Measurements from ENCODE around the gene RNASE1. TPM values are rescaled to one million over a fixed set of nuclear protein-coding genes. Genes with fewer than 3 reads are reported as not detected.
"Not testable (repeated sequence)": the region's sequence is repeated elsewhere in the genome, so short reads cannot be mapped to it uniquely, and the experiment has no call there.

The RNASE1 gene
- polyA plus RNA-seq, 1 donor from 2014 or later = not detected

- no peaks in the 10 kb centered on the region for H4K20me1 ChIP-seq (ENCODE audit: insufficient read depth)
- H2AFZ ChIP-seq (ENCODE audit: low read depth, low read length) = no peak overlapping the region
- H3K9ac ChIP-seq (ENCODE audit: low read length) = no peak overlapping the region
- no peaks in the 10 kb centered on the region for H3K9me3 ChIP-seq (ENCODE audit: low read length)
- no peak overlapping the region for H3K27ac ChIP-seq (ENCODE audit: low read length)
- no peak overlapping the region for H3K4me2 ChIP-seq (ENCODE audit: low read length)
- no peaks in the 10 kb centered on the region for H3K36me3 ChIP-seq (ENCODE audit: insufficient read depth, low read length)
- H3F3A ChIP-seq (ENCODE audit: insufficient read depth, low read length, poor library complexity, severe bottlenecking) = no peaks in the 10 kb centered on the region
- H3K4me3 ChIP-seq (ENCODE audit: low read length) = no peak overlapping the region
- no peaks in the 10 kb centered on the region for H3K9me2 ChIP-seq (ENCODE audit: insufficient read depth, low read length)
- no peaks in the 10 kb centered on the region for H3K79me2 ChIP-seq (replicated peaks; ENCODE audit: insufficient read depth, low read length)
- TF ChIP-seq EZH2 (IDR thresholded peaks at IDR 0.05; ENCODE audit: borderline replicate concordance, insufficient read depth, low read length, poor library complexity, severe bottlenecking) = no peak
- no peak for TF ChIP-seq RAD21 (conservative IDR thresholded peaks at IDR 0.05)
- no peak for TF ChIP-seq TAF1 (IDR thresholded peaks at IDR 0.05; ENCODE audit: low read depth)
- TF ChIP-seq SMC3 (conservative IDR thresholded peaks at IDR 0.05; ENCODE audit: poor library complexity) = no peak
- no peak for TF ChIP-seq REST (IDR thresholded peaks at IDR 0.05; ENCODE audit: borderline replicate concordance)
- no peak for TF ChIP-seq CTCF (IDR thresholded peaks at IDR 0.05; ENCODE audit: poor library complexity, severe bottlenecking)
- TF ChIP-seq EP300 (conservative IDR thresholded peaks at IDR 0.05; ENCODE audit: poor library complexity, severe bottlenecking) = no peak
- no peak for TF ChIP-seq POLR2AphosphoS5 (IDR thresholded peaks at IDR 0.05)
- TF ChIP-seq MXI1 (conservative IDR thresholded peaks at IDR 0.05; ENCODE audit: poor library complexity, severe bottlenecking) = no peak
- no peaks in the 10 kb centered on the region for H3K27me3 ChIP-seq (ENCODE audit: insufficient read depth, low read depth, low read length)
Observed at GRCh38 chr14:20827326-20827725, 24.7 kb upstream of the RNASE1 start.

DNA sequence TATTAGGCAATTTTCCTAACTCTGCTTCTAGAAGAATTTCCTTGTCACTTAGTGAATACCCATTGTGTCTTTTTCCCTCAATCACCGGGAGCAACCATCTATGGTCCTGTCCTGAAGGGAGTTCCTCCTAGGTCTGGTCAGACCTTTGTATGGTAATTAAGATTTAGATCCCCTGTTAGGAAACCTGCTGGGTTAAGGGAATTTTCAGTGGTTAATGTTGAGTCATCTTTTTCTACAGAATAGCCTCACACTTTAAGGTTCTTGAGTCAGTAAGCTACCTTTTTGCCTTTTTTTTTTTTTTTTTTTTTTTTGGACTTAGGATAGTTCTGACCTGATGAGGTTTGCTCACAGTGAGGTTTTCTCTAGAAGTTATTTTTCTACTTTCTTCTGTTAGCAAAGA, 24.0 kb upstream of the RNASE1 start:
- not testable (repeated sequence) for H4K20me1 ChIP-seq (ENCODE audit: insufficient read depth); H2AFZ ChIP-seq (ENCODE audit: low read depth, low read length); H3K79me2 ChIP-seq (replicated peaks; ENCODE audit: insufficient read depth, low read length); H3K9me3 ChIP-seq (ENCODE audit: low read length); H3K4me3 ChIP-seq (ENCODE audit: low read length); H3F3A ChIP-seq (ENCODE audit: insufficient read depth, low read length, poor library complexity, severe bottlenecking); H3K27me3 ChIP-seq (ENCODE audit: insufficient read depth, low read depth, low read length); H3K9ac ChIP-seq (ENCODE audit: low read length); H3K4me2 ChIP-seq (ENCODE audit: low read length); H3K9me2 ChIP-seq (ENCODE audit: insufficient read depth, low read length); H3K36me3 ChIP-seq (ENCODE audit: insufficient read depth, low read length); H3K27ac ChIP-seq (ENCODE audit: low read length)

DNA sequence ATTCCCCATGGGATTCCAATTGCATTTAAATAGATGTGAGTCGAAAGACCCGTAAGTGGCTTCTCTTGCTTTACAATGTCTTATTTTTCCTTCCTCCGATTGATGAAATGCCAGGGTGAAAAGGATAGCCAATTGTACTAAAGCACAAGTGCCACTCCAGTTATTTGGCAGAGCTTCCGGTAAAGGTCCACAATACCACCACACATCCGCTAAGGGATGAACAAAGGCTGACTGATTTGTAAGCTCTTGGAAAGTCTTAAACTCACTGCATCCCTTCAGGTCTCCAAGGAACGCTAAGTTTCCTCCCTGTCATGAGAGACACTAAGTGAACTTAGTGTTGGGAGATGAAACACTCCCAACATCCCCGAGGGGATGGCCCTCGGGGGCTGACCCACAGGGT, 21.2 kb upstream of the RNASE1 start:
- H3K4me2 ChIP-seq (ENCODE audit: low read length) = no peak overlapping the region
- H3K9me3 ChIP-seq (ENCODE audit: low read length) = no peaks in the 10 kb centered on the region
- H3K4me3 ChIP-seq (ENCODE audit: low read length) = no peak overlapping the region
- H3K27me3 ChIP-seq (ENCODE audit: insufficient read depth, low read depth, low read length) = no peaks in the 10 kb centered on the region
- no peak overlapping the region for H2AFZ ChIP-seq (ENCODE audit: low read depth, low read length)
- no peak overlapping the region for H3K9ac ChIP-seq (ENCODE audit: low read length)
- H3K36me3 ChIP-seq (ENCODE audit: insufficient read depth, low read length) = no peaks in the 10 kb centered on the region
- H3F3A ChIP-seq (ENCODE audit: insufficient read depth, low read length, poor library complexity, severe bottlenecking) = no peaks in the 10 kb centered on the region
- no peaks in the 10 kb centered on the region for H4K20me1 ChIP-seq (ENCODE audit: insufficient read depth)
- no peaks in the 10 kb centered on the region for H3K9me2 ChIP-seq (ENCODE audit: insufficient read depth, low read length)
- no peaks in the 10 kb centered on the region for H3K79me2 ChIP-seq (replicated peaks; ENCODE audit: insufficient read depth, low read length)
- no peak overlapping the region for H3K27ac ChIP-seq (ENCODE audit: low read length)
- TF ChIP-seq EZH2 (IDR thresholded peaks at IDR 0.05; ENCODE audit: borderline replicate concordance, insufficient read depth, low read length, poor library complexity, severe bottlenecking) (no peak), POLR2AphosphoS5 (IDR thresholded peaks at IDR 0.05) (no peak), CTCF (IDR thresholded peaks at IDR 0.05; ENCODE audit: poor library complexity, severe bottlenecking) (no peak), MXI1 (conservative IDR thresholded peaks at IDR 0.05; ENCODE audit: poor library complexity, severe bottlenecking) (no peak), SMC3 (conservative IDR thresholded peaks at IDR 0.05; ENCODE audit: poor library complexity) (no peak), EP300 (conservative IDR thresholded peaks at IDR 0.05; ENCODE audit: poor library complexity, severe bottlenecking) (no peak), TAF1 (IDR thresholded peaks at IDR 0.05; ENCODE audit: low read depth) (no peak), RAD21 (conservative IDR thresholded peaks at IDR 0.05) (no peak), REST (IDR thresholded peaks at IDR 0.05; ENCODE audit: borderline replicate concordance) (no peak)

All from neural cell (in vitro differentiated cells).